DND-41 (cell line): ENCODE measurements around the gene GPR119.
A peak's percentile ranks its signal among the peaks of the same experiment; 100 is the strongest.

Experiments used
- ATAC-seq: fragments of 200-7000 bp; cut with Tn5 transposase; 3 replicates; pipeline ENCODE4 v1.9.1; 2021; ENCODE audit warnings: low read depth; ENCODE audit not compliant: insufficient read depth
- DNase-seq: peaks from one replicate; pipeline ENCODE4 v3.0.0-alpha.2; 2020
- H2AFZ ChIP-seq: 2 replicates; pipeline ENCODE4 v1.6.0; 2012; ENCODE audit warnings: low read depth, low read length
- H3K27ac ChIP-seq: 2 replicates; pipeline ENCODE4 v1.5.1; 2012; ENCODE audit warnings: low read length, inconsistent platforms
- H3K27me3 ChIP-seq: fragments of 200-600 bp; sonication (generic); 2 replicates; pipeline ENCODE4 v1.6.0; 2012; ENCODE audit warnings: low read length, mild to moderate bottlenecking, inconsistent platforms; ENCODE audit not compliant: insufficient read depth, poor library complexity
- H3K36me3 ChIP-seq: 2 replicates; pipeline ENCODE4 v1.5.1; 2012; ENCODE audit warnings: low read length, inconsistent platforms; ENCODE audit not compliant: insufficient read depth
- H3K4me1 ChIP-seq: 2 replicates; pipeline ENCODE4 v1.5.1; 2012; ENCODE audit warnings: mild to moderate bottlenecking, low read length; ENCODE audit not compliant: insufficient read depth
- H3K4me2 ChIP-seq: 2 replicates; pipeline ENCODE4 v1.6.0; 2012; ENCODE audit warnings: mild to moderate bottlenecking, moderate library complexity, low read length, inconsistent platforms; ENCODE audit not compliant: insufficient read depth
- H3K4me3 ChIP-seq, 2 experiments: fragments of 200-600 bp in 1 of 2; shearing (Covaris generic) in 1 of 2; 2 replicates each; pipeline ENCODE4 v1.5.1; 2012 to 2016; ENCODE audit warnings: inconsistent platforms in 2 of 2, low read length in 2 of 2, mild to moderate bottlenecking in 2 of 2, low read depth in 1 of 2, moderate library complexity in 1 of 2
- H3K79me2 ChIP-seq: 2 replicates; pipeline ENCODE4 v1.6.0; 2012; ENCODE audit warnings: low read length, inconsistent platforms; ENCODE audit not compliant: insufficient read depth
- H3K9ac ChIP-seq: 2 replicates; pipeline ENCODE4 v1.6.0; 2012; ENCODE audit warnings: low read depth, mild to moderate bottlenecking, inconsistent platforms, low read length, moderate library complexity
- H3K9me3 ChIP-seq: 2 replicates; pipeline ENCODE4 v1.5.1; 2012; ENCODE audit warnings: low read length, moderate library complexity, mild to moderate bottlenecking, inconsistent platforms; ENCODE audit not compliant: insufficient read depth, severe bottlenecking
- H4K20me1 ChIP-seq: 2 replicates; pipeline ENCODE4 v1.6.0; 2012; ENCODE audit warnings: low read length; ENCODE audit not compliant: insufficient read depth
- EZH2 ChIP-seq: IDR thresholded peaks from 3 replicates; pipeline ENCODE4 v1.6.1; 2012; ENCODE audit warnings: borderline replicate concordance, low read depth, mild to moderate bottlenecking, moderate library complexity, low read length, inconsistent platforms; ENCODE audit not compliant: severe bottlenecking
- TF ChIP-seq, protein P1 (sequence below): IDR thresholded peaks from 2 replicates; pipeline ENCODE4 v1.5.1; 2012; ENCODE audit warnings: borderline replicate concordance, low read length, moderate library complexity, mild to moderate bottlenecking; ENCODE audit not compliant: poor library complexity, severe bottlenecking; ENCODE audit errors: extremely low read depth

GPR119 gene

DNA sequence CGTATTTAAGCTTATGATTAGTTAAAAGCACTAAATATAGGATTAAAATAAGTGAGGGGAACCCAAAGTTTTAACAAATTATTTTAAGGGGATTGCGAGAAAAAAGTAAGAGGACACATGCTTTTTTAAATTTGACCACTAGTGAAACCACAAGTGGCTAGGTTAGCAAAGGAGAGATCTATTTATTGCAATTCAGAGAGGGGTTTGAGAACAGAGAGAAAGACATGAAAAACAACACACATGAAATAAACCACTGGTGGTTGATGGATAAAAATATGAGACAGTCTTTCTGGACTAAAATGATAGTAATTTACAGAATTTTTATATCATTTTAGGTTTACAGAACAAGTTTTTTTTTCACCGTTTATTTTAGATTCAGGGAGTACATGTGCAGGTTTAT is 33.9 kb downstream of the GPR119 start:
- DNase-seq (no peak), ATAC-seq (no peak)
- no peaks in the 10 kb centered on the region for H3K4me1 ChIP-seq
- no peaks in the 10 kb centered on the region for H3K79me2 ChIP-seq
- no peaks in the 10 kb centered on the region for H3K9me3 ChIP-seq
- no peak for TF ChIP-seq EZH2
- TF ChIP-seq, protein P1, sequence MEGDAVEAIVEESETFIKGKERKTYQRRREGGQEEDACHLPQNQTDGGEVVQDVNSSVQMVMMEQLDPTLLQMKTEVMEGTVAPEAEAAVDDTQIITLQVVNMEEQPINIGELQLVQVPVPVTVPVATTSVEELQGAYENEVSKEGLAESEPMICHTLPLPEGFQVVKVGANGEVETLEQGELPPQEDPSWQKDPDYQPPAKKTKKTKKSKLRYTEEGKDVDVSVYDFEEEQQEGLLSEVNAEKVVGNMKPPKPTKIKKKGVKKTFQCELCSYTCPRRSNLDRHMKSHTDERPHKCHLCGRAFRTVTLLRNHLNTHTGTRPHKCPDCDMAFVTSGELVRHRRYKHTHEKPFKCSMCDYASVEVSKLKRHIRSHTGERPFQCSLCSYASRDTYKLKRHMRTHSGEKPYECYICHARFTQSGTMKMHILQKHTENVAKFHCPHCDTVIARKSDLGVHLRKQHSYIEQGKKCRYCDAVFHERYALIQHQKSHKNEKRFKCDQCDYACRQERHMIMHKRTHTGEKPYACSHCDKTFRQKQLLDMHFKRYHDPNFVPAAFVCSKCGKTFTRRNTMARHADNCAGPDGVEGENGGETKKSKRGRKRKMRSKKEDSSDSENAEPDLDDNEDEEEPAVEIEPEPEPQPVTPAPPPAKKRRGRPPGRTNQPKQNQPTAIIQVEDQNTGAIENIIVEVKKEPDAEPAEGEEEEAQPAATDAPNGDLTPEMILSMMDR, result no peak
- no peaks in the 10 kb centered on the region for H3K27me3 ChIP-seq
- no peak overlapping the region for H3K4me2 ChIP-seq
- peaks cover 6% of the 10 kb centered on the region; the same call in 1 of the 2 replicates for H3K36me3 ChIP-seq
- H3K27ac ChIP-seq, result no peak overlapping the region
- no peak overlapping the region for H2AFZ ChIP-seq
- H4K20me1 ChIP-seq, result no peaks in the 10 kb centered on the region
- no peak overlapping the region for H3K9ac ChIP-seq
- H3K4me3 ChIP-seq, result no peak overlapping the region

DNA sequence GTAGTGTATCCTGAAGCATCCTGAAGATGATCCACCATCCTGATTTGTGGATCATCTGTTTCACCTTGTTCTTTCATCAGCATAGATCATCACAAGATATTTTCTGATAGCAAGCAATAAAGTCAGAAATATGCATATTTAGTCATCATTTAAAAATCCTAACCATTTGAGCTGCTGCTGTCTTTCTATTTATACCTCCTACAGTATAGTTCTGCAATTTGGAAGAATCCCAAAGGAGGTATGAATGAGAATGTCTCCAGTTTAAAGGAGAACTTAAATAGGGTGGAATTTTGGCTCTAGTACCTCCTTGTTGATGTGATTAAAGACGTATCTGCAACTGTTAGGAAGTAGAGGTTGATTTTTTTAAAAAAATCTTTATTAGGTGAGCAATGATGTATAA is 38.2 kb downstream of the GPR119 start:
- H3K4me3 ChIP-seq, result no peak overlapping the region
- no peak for ATAC-seq

DNA sequence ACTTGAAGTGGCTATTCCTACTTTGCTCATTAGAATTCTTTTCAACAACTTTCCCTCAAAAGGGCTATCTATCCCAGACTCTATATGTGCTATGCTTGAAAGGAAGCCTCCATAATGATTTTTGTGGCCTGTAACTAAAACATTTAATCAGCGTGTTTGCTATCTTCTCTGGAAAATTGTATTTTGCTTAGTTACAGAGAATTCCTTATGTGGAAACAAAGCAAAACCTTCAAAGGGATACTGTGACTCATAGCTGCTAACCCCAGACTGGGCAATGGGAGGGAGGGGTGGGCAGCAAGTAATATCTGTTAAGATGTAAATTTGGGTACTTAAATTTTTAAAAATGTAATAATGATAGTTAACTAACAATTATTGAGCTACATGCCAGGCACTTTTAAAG is 42.1 kb downstream of the GPR119 start:
- no peaks in the 10 kb centered on the region for H4K20me1 ChIP-seq
- DNase-seq (no peak), ATAC-seq (no peak)
- no peaks in the 10 kb centered on the region for H3K27me3 ChIP-seq
- H2AFZ ChIP-seq, result no peak overlapping the region
- H3K4me2 ChIP-seq, result no peak overlapping the region
- H3K27ac ChIP-seq, result no peak overlapping the region
- no peaks in the 10 kb centered on the region for H3K36me3 ChIP-seq
- no peak for TF ChIP-seq EZH2
- H3K4me3 ChIP-seq, result no peak overlapping the region
- H3K79me2 ChIP-seq, result peaks cover 2% of the 10 kb centered on the region; the same call in 1 of the 2 replicates
- H3K4me1 ChIP-seq, result peaks cover 20% of the 10 kb centered on the region
- H3K9me3 ChIP-seq, result no peaks in the 10 kb centered on the region
- no peak overlapping the region for H3K9ac ChIP-seq

More for the DNA sequence above, 38.2 kb downstream of the GPR119 start:
- Histone ChIP-seq H3K9me3 (no peaks in the 10 kb centered on the region), H3K4me1 (no peaks in the 10 kb centered on the region), H3K9ac (no peak overlapping the region), H2AFZ (no peak overlapping the region), H3K79me2 (no peaks in the 10 kb centered on the region), H3K4me2 (no peak overlapping the region), H3K36me3 (peaks cover 6% of the 10 kb centered on the region; the same call in 1 of the 2 replicates), H4K20me1 (no peaks in the 10 kb centered on the region), H3K27me3 (no peaks in the 10 kb centered on the region), H3K27ac (no peak overlapping the region)
- TF ChIP-seq EZH2, result no peak
- TF ChIP-seq, protein P1, result no peak
- DNase-seq, result no peak

DNA sequence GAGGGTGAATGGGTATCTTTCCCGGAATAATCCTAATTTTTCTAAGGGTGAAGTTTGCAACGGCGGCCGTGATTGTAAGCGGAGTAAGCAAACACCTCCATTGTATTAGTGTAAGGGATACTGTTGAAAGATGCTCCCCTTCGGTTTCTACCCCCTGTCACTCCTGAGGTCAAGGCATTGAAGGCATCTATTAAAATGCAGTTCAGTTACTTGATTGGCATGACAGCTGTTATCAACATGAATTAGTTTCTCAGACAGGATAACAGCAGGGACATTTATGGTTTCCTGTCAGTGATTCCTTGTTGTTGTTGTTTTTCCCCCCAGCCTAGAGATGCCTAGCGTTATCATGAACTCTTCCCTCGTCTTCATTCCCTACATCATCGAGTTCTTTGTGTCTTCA is 45.2 kb downstream of the GPR119 start:
- Histone ChIP-seq H3K4me1 (peaks cover 20% of the 10 kb centered on the region), H4K20me1 (no peaks in the 10 kb centered on the region), H3K9ac (peak overlapping the region; percentile 71), H3K4me2 (peak overlapping the region; percentile 81), H3K79me2 (peaks cover 2% of the 10 kb centered on the region; the same call in 1 of the 2 replicates), H3K9me3 (no peaks in the 10 kb centered on the region), H3K36me3 (no peaks in the 10 kb centered on the region), H3K27me3 (no peaks in the 10 kb centered on the region), H3K4me3 (peak overlapping the region; percentile 63 to 79), H3K27ac (peak overlapping the region; percentile 53; the same call in 1 of the 2 replicates), H2AFZ (peak overlapping the region; percentile 75)
- no peak for TF ChIP-seq EZH2
- TF ChIP-seq, protein P1, result no peak
- ATAC-seq (no peak), DNase-seq (no peak)
